Esophagus squamous epithelium (tissue), 4 donors: ENCODE data around the gene PHF12.

Experiments
- POLR2A ChIP-seq, 4 donors: fragments of 450-650 bp; IDR thresholded peaks; one replicate each; pipeline ENCODE4 v1.6.1; 2017; ENCODE audit warnings: antibody characterized with exemption in 4 of 4, mild to moderate bottlenecking in 4 of 4, moderate library complexity in 3 of 4
- TF ChIP-seq, protein P1 (sequence below), 6 experiments: fragments of 450-650 bp in 4 of 6; fragments of 200-600 bp in 2 of 6; sonication (generic) in 2 of 6; IDR thresholded peaks; one replicate each; pipeline ENCODE4 v1.5.1; 2016 to 2019; ENCODE audit warnings: antibody characterized with exemption in 6 of 6, mild to moderate bottlenecking in 4 of 6, moderate library complexity in 4 of 6

DNA sequence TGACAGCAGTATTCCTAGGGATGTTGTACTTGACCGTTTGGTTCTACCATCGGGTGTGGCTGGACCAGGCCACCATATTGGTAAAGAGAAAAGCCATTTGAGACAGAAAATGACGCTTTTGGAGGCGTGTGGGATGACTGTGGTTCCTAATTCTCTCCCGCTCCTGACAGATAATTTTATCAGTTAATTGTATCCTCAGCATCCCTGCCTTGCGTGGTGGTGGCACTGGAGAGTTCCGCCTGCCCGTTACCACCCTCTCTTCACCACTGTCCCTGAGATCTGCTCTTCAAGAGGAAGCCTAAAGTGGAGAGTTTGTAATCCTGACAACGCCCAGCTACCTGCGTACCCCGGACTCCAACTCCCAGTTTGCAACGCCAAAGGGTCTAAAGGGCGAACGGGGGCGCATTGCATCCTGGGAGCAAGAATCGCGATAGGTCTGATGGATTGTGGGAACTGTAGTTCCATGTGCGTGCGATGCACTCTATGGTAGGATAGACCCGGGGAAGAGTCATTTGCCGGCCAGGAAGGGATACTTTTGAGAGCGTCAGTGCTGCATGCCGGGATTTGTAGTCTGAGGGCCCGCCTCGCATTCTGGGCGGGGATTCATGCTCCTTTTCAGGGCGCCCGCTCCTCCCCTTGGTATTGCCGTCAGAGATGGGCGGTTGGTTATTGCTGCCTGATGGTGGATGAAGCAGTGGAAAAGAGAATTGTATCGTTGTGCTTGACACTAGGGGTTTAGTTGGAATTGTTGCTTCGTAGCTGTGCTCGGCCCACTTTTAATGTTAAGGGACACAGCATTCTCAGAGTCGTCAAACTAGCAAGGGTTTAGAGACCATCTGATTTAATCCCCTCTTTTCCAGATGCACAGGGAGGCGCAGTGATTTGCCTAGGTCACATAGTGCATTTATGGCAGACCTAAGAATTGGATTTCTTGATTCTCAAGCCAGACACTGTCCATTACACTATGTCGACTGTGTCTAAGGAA lies 965 bp upstream of the PHF12 start:
- TF ChIP-seq, protein P1, sequence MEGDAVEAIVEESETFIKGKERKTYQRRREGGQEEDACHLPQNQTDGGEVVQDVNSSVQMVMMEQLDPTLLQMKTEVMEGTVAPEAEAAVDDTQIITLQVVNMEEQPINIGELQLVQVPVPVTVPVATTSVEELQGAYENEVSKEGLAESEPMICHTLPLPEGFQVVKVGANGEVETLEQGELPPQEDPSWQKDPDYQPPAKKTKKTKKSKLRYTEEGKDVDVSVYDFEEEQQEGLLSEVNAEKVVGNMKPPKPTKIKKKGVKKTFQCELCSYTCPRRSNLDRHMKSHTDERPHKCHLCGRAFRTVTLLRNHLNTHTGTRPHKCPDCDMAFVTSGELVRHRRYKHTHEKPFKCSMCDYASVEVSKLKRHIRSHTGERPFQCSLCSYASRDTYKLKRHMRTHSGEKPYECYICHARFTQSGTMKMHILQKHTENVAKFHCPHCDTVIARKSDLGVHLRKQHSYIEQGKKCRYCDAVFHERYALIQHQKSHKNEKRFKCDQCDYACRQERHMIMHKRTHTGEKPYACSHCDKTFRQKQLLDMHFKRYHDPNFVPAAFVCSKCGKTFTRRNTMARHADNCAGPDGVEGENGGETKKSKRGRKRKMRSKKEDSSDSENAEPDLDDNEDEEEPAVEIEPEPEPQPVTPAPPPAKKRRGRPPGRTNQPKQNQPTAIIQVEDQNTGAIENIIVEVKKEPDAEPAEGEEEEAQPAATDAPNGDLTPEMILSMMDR (IDR thresholded peaks at IDR 0.05): peak in 1 of 6 experiments; percentile 21
- TF ChIP-seq POLR2A (IDR thresholded peaks at IDR 0.05): peak in 1 of 4 donors; percentile 67
